Measurements from ENCODE around the gene DMAP1.

Gene DMAP1

DNA sequence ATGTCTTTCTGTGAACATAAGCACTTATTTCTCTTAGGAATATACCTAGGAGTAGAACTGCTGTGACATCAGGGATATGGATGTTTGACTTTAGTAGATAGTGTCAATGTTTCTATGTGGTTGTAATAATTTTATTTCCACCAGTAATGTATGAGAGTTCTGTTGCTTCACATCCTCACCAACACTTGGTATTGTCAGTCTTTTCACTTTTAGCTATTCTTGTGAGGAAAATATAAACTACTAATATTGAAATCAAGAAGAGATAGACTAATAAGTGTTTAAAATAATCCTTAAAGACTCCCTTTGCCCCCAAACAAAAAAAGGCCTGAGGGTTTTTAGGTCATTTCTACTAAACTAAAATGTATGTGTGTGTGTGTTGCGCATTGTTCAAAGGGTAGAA is 2.7 kb upstream of the DMAP1 start:
- DNase-seq (ENCODE audit: low read depth): no peak
- TF ChIP-seq, protein P1, sequence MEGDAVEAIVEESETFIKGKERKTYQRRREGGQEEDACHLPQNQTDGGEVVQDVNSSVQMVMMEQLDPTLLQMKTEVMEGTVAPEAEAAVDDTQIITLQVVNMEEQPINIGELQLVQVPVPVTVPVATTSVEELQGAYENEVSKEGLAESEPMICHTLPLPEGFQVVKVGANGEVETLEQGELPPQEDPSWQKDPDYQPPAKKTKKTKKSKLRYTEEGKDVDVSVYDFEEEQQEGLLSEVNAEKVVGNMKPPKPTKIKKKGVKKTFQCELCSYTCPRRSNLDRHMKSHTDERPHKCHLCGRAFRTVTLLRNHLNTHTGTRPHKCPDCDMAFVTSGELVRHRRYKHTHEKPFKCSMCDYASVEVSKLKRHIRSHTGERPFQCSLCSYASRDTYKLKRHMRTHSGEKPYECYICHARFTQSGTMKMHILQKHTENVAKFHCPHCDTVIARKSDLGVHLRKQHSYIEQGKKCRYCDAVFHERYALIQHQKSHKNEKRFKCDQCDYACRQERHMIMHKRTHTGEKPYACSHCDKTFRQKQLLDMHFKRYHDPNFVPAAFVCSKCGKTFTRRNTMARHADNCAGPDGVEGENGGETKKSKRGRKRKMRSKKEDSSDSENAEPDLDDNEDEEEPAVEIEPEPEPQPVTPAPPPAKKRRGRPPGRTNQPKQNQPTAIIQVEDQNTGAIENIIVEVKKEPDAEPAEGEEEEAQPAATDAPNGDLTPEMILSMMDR (IDR thresholded peaks at IDR 0.05; ENCODE audit: control insufficient read depth, extremely low read depth, insufficient read depth): no peak
- H3K4me3 ChIP-seq (ENCODE audit: low read depth, low read length): no peak overlapping the region

DNA sequence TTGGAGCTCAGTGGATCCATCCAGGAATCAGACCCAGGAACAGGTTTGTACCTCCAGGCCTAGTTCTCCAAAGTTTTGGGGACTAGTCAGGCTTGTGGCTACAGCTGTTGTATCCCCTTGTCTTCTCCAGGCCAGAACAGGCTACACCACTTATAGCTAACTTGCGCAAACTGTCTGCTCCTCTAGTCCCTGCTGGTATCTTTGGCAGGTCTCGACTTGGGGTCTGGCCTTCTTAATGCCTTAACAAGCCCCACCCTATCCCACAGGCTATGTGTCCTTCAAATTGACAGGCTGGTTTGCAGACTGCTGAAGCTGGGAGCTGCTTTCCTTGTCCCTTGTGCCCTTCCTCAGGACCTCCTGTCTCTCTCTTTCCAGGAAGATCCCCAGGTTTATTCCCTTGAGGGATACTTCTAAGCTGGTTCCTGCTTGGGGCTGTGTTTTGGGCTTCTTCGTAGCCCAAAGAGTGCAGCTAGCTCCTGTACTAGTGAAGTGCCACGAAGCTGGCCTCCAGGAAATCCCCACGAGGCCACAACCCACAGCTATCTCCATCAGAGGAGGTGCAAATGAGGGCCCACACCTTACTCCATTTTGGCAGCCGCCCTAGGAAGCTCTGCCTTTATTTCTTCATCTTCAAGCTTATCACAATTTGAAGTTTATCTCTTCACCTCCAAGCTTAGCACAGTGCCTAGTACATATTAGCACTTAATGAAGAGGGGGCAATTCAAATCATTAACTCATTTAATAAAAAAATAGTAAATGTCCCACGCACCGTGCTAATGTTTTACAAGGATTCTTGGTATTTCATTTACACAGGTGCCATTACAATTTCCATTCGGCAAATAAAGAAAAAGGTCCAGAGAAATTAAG is 683 bp upstream of the DMAP1 start:
- H3K4me3 ChIP-seq (ENCODE audit: low read depth, low read length): peak overlapping the region; percentile 95
- no peak for DNase-seq (ENCODE audit: low read depth)
- TF ChIP-seq, protein P1 (IDR thresholded peaks at IDR 0.05; ENCODE audit: control insufficient read depth, extremely low read depth, insufficient read depth): no peak

DNA sequence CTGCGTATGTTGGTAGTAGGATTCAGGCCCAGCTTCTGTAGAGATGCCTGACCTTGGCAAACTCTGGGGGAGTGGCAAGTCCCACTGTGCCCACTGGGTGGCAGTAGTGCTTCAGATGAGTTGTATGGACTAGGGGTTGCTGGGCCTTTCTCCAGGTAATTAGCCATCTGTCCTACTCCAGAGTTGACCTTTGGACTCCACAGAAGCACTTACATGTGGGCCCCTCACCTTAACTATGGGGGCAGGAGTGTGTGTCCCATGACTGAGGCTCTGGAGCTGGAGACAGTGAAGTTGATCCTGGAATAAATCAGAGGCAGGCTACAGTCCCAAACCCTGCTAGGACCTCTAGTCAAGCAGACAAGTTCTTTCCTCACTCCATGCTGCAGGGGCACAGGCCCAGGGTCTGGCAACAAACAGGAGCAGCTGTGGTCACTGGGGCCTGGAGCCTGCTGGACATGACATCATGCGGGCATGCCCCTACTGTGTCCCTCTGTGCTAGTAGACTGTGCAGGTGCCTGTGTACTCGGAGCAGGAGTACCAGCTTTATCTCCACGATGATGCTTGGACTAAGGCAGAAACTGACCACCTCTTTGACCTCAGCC is 4.6 kb downstream of the DMAP1 start:
- TF ChIP-seq, protein P1 (IDR thresholded peaks at IDR 0.05; ENCODE audit: control insufficient read depth, extremely low read depth, insufficient read depth): peak; percentile 89
- H3K4me3 ChIP-seq (ENCODE audit: low read depth, low read length): no peak overlapping the region
- peak; percentile 30 for DNase-seq (ENCODE audit: low read depth)

DNA sequence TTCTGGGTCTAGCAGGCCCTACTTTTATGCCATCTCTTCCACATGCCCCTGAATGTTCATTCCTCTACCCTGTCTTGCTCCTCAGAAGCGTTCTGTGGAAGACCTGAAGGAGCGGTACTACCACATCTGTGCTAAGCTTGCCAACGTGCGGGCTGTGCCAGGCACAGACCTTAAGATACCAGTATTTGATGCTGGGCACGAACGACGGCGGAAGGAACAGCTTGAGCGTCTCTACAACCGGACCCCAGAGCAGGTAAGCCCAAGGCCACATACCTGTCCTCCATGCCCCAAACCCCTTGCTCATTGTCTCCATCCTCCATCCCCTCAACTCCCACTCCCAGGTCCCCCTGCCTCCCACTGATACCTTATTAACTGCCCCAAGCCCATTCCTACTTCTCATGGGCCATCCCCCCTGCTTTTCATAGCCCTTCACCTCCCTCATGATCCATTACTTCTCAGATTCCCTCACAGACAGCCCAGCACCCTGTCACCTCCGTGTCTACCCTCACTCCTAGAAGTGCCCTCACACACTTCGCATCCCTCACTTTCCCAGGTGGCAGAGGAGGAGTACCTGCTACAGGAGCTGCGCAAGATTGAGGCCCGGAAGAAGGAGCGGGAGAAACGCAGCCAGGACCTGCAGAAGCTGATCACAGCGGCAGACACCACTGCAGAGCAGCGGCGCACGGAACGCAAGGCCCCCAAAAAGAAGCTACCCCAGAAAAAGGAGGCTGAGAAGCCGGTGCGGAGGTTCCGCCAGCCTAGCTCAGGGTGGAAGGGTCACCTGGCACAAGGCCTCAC is 5.4 kb downstream of the DMAP1 start:
- no peak overlapping the region for H3K4me3 ChIP-seq (ENCODE audit: low read depth, low read length)
- DNase-seq (ENCODE audit: low read depth): no peak
- TF ChIP-seq, protein P1 (IDR thresholded peaks at IDR 0.05; ENCODE audit: control insufficient read depth, extremely low read depth, insufficient read depth): no peak

DNA sequence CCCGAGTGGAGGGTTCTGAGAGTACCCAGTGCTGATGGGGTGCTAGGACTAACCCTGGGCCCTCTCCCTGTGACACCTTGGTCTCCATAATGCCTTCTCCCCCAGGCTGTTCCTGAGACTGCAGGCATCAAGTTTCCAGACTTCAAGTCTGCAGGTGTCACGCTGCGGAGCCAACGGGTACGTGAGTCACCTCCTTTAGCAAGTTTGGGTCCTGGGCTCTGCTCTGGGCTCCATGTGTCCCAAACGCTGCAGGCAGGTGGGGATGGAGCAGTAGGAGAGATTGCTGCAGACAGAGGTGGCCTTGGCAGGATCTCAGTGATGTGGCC is 6.0 kb downstream of the DMAP1 start:
- TF ChIP-seq, protein P1 (IDR thresholded peaks at IDR 0.05; ENCODE audit: control insufficient read depth, extremely low read depth, insufficient read depth): no peak
- no peak for DNase-seq (ENCODE audit: low read depth)
- no peak overlapping the region for H3K4me3 ChIP-seq (ENCODE audit: low read depth, low read length)

DNA sequence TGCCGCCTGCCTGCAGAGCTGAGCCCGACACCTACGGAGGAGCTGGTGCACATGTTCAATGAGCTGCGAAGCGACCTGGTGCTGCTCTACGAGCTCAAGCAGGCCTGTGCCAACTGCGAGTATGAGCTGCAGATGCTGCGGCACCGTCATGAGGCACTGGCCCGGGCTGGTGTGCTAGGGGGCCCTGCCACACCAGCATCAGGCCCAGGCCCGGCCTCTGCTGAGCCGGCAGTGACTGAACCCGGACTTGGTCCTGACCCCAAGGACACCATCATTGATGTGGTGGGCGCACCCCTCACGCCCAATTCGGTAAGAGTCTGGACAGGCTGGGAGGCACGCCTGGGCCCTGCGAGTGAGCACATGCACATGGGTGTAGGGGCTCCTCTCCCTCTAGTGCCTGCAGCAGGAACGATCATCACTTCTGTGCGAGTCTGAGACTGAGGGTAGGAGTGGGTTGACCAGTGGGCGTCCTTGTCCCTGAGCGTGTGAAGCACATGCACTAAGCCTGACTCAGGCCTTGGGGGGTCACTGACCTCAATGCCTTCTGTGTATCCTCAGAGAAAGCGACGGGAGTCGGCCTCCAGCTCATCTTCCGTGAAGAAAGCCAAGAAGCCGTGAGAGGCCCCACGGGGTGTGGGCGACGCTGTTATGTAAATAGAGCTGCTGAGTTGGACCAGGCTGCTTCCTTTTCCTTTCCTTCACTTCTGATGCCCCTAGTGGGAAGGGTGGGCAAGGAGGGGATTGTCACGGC is 6.9 kb downstream of the DMAP1 start:
- H3K4me3 ChIP-seq (ENCODE audit: low read depth, low read length): no peak overlapping the region
- TF ChIP-seq, protein P1 (IDR thresholded peaks at IDR 0.05; ENCODE audit: control insufficient read depth, extremely low read depth, insufficient read depth): no peak
- DNase-seq (ENCODE audit: low read depth): no peak
